HG02798 (cell line): ENCODE data around the gene TPD52L1.
"Not testable (repeated sequence)": the region's sequence is repeated elsewhere in the genome, so short reads cannot be mapped to it uniquely, and the experiment has no call there.

ENCODE experiments used
- ATAC-seq: cut with Tn5 transposase; IDR thresholded peaks from one replicate; pipeline ENCODE4 v1.9.1; 2021; ENCODE audit warnings: mild to moderate bottlenecking; ENCODE audit not compliant: unreplicated experiment, poor library complexity

The TPD52L1 gene

GRCh38 chr6:125153391-125154117 is at the start of gene TPD52L1:
TPD52L1 (plus strand) TSS chr6:125153773; CDS start chr6:125153952, 179 bp downstream.
- peak; percentile 98 for ATAC-seq

- ATAC-seq = no peak
These were observed 49.1 kb upstream of the TPD52L1 start for GRCh38 chr6:125104425-125104824.

GRCh38 chr6:125107048-125107447 is 46.5 kb upstream of the TPD52L1 start:
- no peak for ATAC-seq

- ATAC-seq = no peak
These were observed 45.7 kb upstream of the TPD52L1 start for GRCh38 chr6:125107896-125108295.

GRCh38 chr6:125110056-125110455 is 43.5 kb upstream of the TPD52L1 start:
- no peak for ATAC-seq

- no peak for ATAC-seq
These were observed 42.2 kb upstream of the TPD52L1 start for GRCh38 chr6:125111219-125111983.

- no peak for ATAC-seq
These were observed 40.6 kb upstream of the TPD52L1 start for GRCh38 chr6:125112934-125113333.

- ATAC-seq = peak; percentile 57
These were observed 39.2 kb upstream of the TPD52L1 start for GRCh38 chr6:125114248-125114858.

GRCh38 chr6:125116170-125116569 is 37.4 kb upstream of the TPD52L1 start:
- no peak for ATAC-seq

GRCh38 chr6:125116710-125117109 is 36.9 kb upstream of the TPD52L1 start:
- ATAC-seq = no peak

GRCh38 chr6:125117818-125118217 is 35.8 kb upstream of the TPD52L1 start:
- no peak for ATAC-seq

GRCh38 chr6:125120054-125120590 is 33.5 kb upstream of the TPD52L1 start:
- no peak for ATAC-seq

- no peak for ATAC-seq
These were observed 31.7 kb upstream of the TPD52L1 start for GRCh38 chr6:125121894-125122293.

- no peak for ATAC-seq
These were observed 30.5 kb upstream of the TPD52L1 start for GRCh38 chr6:125123051-125123450.

GRCh38 chr6:125123468-125124048 is 30.0 kb upstream of the TPD52L1 start:
- no peak for ATAC-seq

GRCh38 chr6:125124049-125124669 is 29.4 kb upstream of the TPD52L1 start:
- no peak for ATAC-seq

GRCh38 chr6:125125856-125126255 is 27.7 kb upstream of the TPD52L1 start:
- not testable (repeated sequence) for ATAC-seq

- no peak for ATAC-seq
These were observed 24.2 kb upstream of the TPD52L1 start for GRCh38 chr6:125129354-125129753.

GRCh38 chr6:125132058-125132457 is 21.5 kb upstream of the TPD52L1 start:
- ATAC-seq = no peak

GRCh38 chr6:125136378-125136777 is 17.2 kb upstream of the TPD52L1 start:
- no peak for ATAC-seq
